ENCODE results near the gene HBQ1.
"Not testable (repeated sequence)": the region's sequence is repeated elsewhere in the genome, so short reads cannot be mapped to it uniquely, and the experiment has no call there.

Gene HBQ1

DNA sequence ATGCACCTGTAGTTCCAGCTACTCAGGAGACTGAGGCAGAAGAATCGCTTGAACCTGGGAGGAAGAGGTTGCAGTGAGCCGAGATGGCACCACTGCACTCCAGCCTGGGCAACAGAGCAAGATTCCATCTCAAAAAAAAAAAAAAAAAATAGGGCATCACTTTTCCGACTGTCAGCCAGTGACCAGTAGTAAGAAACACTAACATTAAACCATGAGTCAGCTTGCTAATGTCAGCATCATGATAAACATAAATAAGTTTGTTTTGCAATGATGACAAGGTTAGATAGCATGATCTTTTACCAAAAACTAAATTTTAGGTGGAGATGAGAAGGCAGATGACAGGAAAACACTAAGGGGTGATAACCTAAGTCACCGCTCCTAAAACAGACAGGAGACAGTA lies 29.1 kb downstream of the HBQ1 start:
- peaks cover 43% of the 10 kb centered on the region for H3K79me2 ChIP-seq (ENCODE audit: control insufficient read depth, insufficient read depth, low read length, unreplicated experiment)

DNA sequence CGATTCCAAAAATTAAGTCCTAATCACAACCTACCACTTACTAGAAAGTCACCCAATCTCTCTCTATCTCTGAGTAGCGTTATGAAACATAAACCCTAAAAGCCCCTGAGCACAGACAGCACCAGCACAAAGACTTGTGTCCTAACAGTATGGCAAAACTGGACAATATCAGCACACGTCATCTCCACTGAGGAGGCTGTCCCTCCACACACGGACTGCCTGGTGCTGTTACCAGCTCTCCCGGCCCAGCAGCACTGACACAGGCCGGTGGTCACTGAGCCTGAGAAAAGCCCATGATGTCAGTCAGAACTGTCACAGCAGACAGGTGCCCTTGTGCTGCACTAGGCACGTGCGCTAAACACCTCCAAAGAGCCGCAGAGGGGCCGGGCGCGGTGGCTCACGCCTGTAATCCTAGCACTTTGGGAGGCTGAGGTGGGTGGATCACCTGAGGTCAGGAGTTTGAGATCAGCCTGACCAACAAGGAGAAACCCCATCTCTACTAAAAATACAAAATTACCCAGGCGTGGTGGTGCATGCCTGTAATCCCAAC lies 31.4 kb downstream of the HBQ1 start:
- H3K79me2 ChIP-seq (ENCODE audit: control insufficient read depth, insufficient read depth, low read length, unreplicated experiment) = peaks cover 56% of the 10 kb centered on the region
- H3K27me3 ChIP-seq (ENCODE audit: insufficient read depth, low read length); H2AFZ ChIP-seq (ENCODE audit: low read length, unreplicated experiment); H3K4me3 ChIP-seq (ENCODE audit: low read depth, low read length); H3K27ac ChIP-seq (ENCODE audit: low read depth, low read length); H3K4me1 ChIP-seq (ENCODE audit: control insufficient read depth, insufficient read depth, low read length, unreplicated experiment): not testable (repeated sequence)
- peaks cover 26% of the 10 kb centered on the region for H3K36me3 ChIP-seq (ENCODE audit: insufficient read depth, low read length)

More for the DNA sequence above, 29.1 kb downstream of the HBQ1 start:
- not testable (repeated sequence) for H3K4me3 ChIP-seq (ENCODE audit: low read depth, low read length); H3K4me1 ChIP-seq (ENCODE audit: control insufficient read depth, insufficient read depth, low read length, unreplicated experiment); H2AFZ ChIP-seq (ENCODE audit: low read length, unreplicated experiment); H3K27me3 ChIP-seq (ENCODE audit: insufficient read depth, low read length); H3K27ac ChIP-seq (ENCODE audit: low read depth, low read length)
- H3K36me3 ChIP-seq (ENCODE audit: insufficient read depth, low read length) = peaks cover 38% of the 10 kb centered on the region

DNA sequence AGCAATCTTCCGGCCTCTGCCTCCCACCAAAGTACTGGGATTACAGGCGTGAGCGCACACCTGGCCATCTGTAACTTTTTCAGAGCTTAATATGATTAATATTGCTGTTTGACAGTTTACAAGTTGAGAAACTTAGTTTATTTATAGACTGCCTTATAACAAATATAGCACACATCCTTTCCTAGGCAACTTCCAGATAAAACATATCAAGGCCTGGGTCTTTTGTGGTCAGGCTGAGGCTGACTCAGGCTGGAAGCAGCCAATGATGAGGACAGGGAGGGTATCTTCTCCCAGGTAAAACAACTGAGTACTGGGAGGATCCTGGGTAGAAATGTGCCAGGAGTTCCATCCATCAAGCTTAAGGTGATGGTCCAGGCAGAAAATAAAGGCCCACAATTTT lies 32.7 kb downstream of the HBQ1 start:
- peaks cover 25% of the 10 kb centered on the region for H3K36me3 ChIP-seq (ENCODE audit: insufficient read depth, low read length)
- no peak overlapping the region for H3K4me3 ChIP-seq (ENCODE audit: low read depth, low read length)
- no peak overlapping the region for H2AFZ ChIP-seq (ENCODE audit: low read length, unreplicated experiment)
- H3K27ac ChIP-seq (ENCODE audit: low read depth, low read length) = no peak overlapping the region
- H3K4me1 ChIP-seq (ENCODE audit: control insufficient read depth, insufficient read depth, low read length, unreplicated experiment) = peaks cover 2% of the 10 kb centered on the region
- no peaks in the 10 kb centered on the region for H3K27me3 ChIP-seq (ENCODE audit: insufficient read depth, low read length)
- peaks cover 61% of the 10 kb centered on the region for H3K79me2 ChIP-seq (ENCODE audit: control insufficient read depth, insufficient read depth, low read length, unreplicated experiment)

DNA sequence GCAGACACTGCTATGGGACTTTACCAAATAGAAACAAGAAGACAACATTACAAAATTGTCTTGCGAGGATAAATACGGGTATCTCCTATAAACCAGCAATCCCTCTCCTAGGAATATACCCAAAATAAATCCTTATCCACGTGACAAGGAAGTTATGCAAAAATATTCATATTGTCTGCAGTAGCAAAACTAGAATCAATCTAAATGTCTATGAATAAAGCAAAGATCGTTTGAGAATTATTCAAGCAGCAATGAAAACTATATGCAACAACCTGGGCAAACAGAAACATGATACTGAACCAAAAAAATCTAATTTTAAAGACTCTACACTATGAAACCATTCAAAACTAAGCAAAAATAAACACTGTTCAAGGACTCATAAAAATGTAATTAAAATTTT lies 39.8 kb downstream of the HBQ1 start:
- Histone ChIP-seq H3K4me1 (ENCODE audit: control insufficient read depth, insufficient read depth, low read length, unreplicated experiment) (no peaks in the 10 kb centered on the region), H3K27me3 (ENCODE audit: insufficient read depth, low read length) (no peaks in the 10 kb centered on the region), H3K4me3 (ENCODE audit: low read depth, low read length) (no peak overlapping the region), H2AFZ (ENCODE audit: low read length, unreplicated experiment) (no peak overlapping the region), H3K36me3 (ENCODE audit: insufficient read depth, low read length) (peaks cover 21% of the 10 kb centered on the region), H3K79me2 (ENCODE audit: control insufficient read depth, insufficient read depth, low read length, unreplicated experiment) (peaks cover 66% of the 10 kb centered on the region), H3K27ac (ENCODE audit: low read depth, low read length) (no peak overlapping the region)

DNA sequence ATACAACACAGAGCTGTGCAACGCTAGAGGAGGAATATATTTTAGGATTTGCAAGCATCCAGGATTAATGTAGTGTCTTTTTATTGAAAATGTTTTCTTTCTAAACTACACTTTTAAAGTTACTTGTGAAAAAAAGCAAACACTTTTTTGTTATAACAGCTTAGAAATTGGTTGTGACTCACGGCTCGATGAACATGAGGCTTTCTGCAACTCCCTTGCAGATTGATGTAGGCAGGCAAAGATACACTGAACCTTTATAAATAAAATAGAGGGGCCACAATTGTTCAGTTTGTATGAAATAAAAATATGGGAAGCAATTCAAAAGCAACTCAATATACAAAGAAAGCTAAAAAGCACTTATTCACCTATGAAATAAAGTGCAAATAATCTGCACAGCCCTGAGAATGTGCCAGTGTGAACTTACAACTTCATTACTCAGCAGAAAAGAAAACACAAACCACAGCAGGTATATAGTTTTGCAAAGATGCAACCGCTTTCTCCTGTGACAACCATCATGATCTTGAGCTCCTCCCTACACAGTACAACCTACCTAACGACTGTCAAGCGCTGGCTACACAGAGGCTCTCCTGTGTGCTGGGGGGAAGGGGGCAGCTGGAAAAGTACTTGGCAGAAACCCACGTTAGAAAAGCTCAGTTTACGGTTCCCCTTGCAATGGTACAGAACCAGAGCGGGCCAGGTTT lies 48.0 kb downstream of the HBQ1 start:
- peaks cover 15% of the 10 kb centered on the region; the same call in 1 of the 2 replicates for H3K36me3 ChIP-seq (ENCODE audit: insufficient read depth, low read length)
- peak overlapping the region; percentile 93; the same call in 1 of the 2 replicates for H3K27ac ChIP-seq (ENCODE audit: low read depth, low read length)
- H3K4me1 ChIP-seq (ENCODE audit: control insufficient read depth, insufficient read depth, low read length, unreplicated experiment) = peaks cover 25% of the 10 kb centered on the region
- peak overlapping the region; percentile 94 for H3K4me3 ChIP-seq (ENCODE audit: low read depth, low read length)
- no peaks in the 10 kb centered on the region for H3K27me3 ChIP-seq (ENCODE audit: insufficient read depth, low read length)
- no peak overlapping the region for H2AFZ ChIP-seq (ENCODE audit: low read length, unreplicated experiment)
- H3K79me2 ChIP-seq (ENCODE audit: control insufficient read depth, insufficient read depth, low read length, unreplicated experiment) = peaks cover 44% of the 10 kb centered on the region

DNA sequence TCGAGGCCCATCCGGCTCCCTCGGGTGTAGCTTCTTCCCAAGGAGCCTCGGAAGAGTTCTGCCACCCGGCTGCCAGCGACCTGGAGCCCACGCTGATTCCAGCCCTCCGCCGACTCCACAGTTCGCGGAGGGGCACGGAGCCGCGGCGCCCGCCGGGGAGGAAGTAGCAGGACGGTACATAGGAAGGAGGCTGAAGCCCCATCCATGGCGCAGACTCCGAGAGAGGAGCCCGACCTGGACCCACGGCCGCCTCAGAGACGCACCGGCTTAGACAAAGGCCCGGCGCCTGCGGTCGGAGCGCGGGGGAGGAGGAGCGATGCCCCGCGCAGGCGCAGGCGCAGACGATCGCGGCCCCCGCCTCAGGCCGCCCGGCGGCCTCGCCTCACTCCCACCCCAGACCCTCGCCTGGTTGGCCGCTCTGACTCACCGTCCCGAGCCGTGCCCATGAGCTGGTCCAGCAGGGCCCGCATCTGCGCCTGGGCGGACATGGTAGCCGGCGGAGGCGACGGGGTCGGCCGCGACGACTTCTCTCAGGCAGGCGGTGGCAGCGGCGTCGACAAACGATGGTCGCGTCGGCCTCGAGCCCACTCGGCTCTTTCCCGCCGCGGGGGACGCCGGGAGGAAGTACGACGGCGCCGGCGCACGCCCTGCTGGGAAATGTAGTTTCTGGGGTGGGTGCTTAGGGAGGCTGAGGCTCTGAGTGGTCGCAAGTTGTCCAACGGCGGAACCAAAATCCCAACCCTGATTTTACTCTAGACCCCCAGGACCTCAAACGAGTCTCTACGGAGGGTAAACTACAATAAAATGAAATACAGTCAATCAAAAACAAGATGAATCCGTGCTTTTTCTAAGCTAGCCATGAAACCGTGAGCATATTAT lies 48.8 kb downstream of the HBQ1 start, which contains the start of gene LUC7L:
Gene LUC7L, minus strand, starts transcription at position 598 of the 879 bp plus-strand sequence. Its CDS starts 110 bp downstream, at position 488.
- H3K79me2 ChIP-seq (ENCODE audit: control insufficient read depth, insufficient read depth, low read length, unreplicated experiment) = peaks cover 36% of the 10 kb centered on the region

DNA sequence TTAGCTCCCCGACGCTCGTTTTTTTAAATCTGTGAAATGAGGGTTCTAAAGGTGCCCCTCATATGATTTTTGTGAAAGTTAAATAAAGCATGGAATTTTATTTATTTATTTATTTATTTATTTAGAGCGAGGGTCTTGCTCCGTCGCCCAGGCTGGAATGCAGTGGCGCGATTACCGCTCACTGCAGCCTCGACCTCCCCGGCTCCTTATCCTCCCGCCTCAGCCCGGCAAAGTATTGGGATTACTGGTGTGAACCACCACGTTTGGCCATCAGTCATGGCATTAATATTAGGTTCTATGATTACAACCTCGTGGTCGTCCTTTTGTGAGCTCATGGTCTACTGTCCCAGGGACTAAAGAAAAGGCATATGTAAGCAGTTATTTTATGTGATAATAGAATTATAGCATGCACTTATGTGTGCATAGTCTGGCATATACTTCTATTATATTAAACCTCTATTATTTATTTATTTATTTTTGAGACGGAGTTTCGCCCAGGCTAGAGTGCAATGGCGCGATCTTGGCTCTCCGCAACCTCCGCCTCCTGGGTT lies 49.5 kb downstream of the HBQ1 start:
- Histone ChIP-seq H2AFZ (ENCODE audit: low read length, unreplicated experiment) (peak overlapping the region; percentile 91), H3K4me3 (ENCODE audit: low read depth, low read length) (peak overlapping the region; percentile 94), H3K27me3 (ENCODE audit: insufficient read depth, low read length) (no peaks in the 10 kb centered on the region), H3K27ac (ENCODE audit: low read depth, low read length) (no peak overlapping the region), H3K4me1 (ENCODE audit: control insufficient read depth, insufficient read depth, low read length, unreplicated experiment) (peaks cover 25% of the 10 kb centered on the region), H3K36me3 (ENCODE audit: insufficient read depth, low read length) (peaks cover 15% of the 10 kb centered on the region; the same call in 1 of the 2 replicates), H3K79me2 (ENCODE audit: control insufficient read depth, insufficient read depth, low read length, unreplicated experiment) (peaks cover 35% of the 10 kb centered on the region)

More for the DNA sequence above, 48.8 kb downstream of the HBQ1 start, which contains the start of gene LUC7L:
- H3K27ac ChIP-seq (ENCODE audit: low read depth, low read length) = peak within 1 kb of the TSS; percentile 93
- peak within 1 kb of the TSS; percentile 94 for H3K4me3 ChIP-seq (ENCODE audit: low read depth, low read length)
- H3K4me1 ChIP-seq (ENCODE audit: control insufficient read depth, insufficient read depth, low read length, unreplicated experiment) = peaks cover 25% of the 10 kb centered on the region
- no peaks in the 10 kb centered on the region for H3K27me3 ChIP-seq (ENCODE audit: insufficient read depth, low read length)
- H3K36me3 ChIP-seq (ENCODE audit: insufficient read depth, low read length) = peaks cover 15% of the 10 kb centered on the region; the same call in 1 of the 2 replicates
- peak within 1 kb of the TSS; percentile 91 for H2AFZ ChIP-seq (ENCODE audit: low read length, unreplicated experiment)

DNA sequence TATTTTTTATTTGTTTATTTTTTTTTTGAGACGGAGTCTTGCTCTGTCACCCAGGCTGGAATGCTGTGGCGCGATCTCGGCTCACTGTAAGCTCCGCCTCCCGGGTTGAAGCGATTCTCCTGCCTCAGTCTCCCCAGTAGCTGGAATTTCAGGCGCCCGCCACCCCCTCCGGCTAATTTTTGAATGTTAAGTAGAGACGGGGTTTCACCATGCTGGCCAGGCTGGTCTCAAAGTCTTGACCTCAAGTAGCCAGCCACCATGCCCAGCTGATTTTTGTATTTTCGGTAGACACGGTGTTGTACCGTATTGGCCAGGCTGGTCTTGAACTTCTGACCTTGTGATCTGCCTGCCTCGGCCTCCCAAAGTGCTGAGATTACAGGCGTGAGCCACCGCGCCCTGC lies 50.1 kb downstream of the HBQ1 start:
- H3K27me3 ChIP-seq (ENCODE audit: insufficient read depth, low read length); H3K27ac ChIP-seq (ENCODE audit: low read depth, low read length); H3K4me3 ChIP-seq (ENCODE audit: low read depth, low read length); H2AFZ ChIP-seq (ENCODE audit: low read length, unreplicated experiment): not testable (repeated sequence)
- peaks cover 15% of the 10 kb centered on the region; the same call in 1 of the 2 replicates for H3K36me3 ChIP-seq (ENCODE audit: insufficient read depth, low read length)
- peaks cover 35% of the 10 kb centered on the region for H3K79me2 ChIP-seq (ENCODE audit: control insufficient read depth, insufficient read depth, low read length, unreplicated experiment)
- peaks cover 25% of the 10 kb centered on the region for H3K4me1 ChIP-seq (ENCODE audit: control insufficient read depth, insufficient read depth, low read length, unreplicated experiment)
